GM19240 (cell line): ENCODE results near the gene CORO7.
"Not testable (repeated sequence)": the region's sequence is repeated elsewhere in the genome, so short reads cannot be mapped to it uniquely, and the experiment has no call there.

Source experiments
- DNase-seq: peaks from one replicate; pipeline ENCODE4 v3.0.0; 2011; ENCODE audit warnings: low spot score; ENCODE audit not compliant: insufficient read length

CORO7 gene

GRCh38 chr16:4402439-4403132, 13.8 kb downstream of the CORO7 start:
- DNase-seq: peak; percentile 92

GRCh38 chr16:4401510-4401909, 14.9 kb downstream of the CORO7 start:
- no peak for DNase-seq

GRCh38 chr16:4401094-4401501, 15.3 kb downstream of the CORO7 start:
- no peak for DNase-seq

GRCh38 chr16:4399001-4399730, 17.2 kb downstream of the CORO7 start:
- no peak for DNase-seq

- no peak for DNase-seq
Measured at GRCh38 chr16:4395055-4395726, 21.2 kb downstream of the CORO7 start.

- DNase-seq: not testable (repeated sequence)
Measured at GRCh38 chr16:4393850-4394249, 22.5 kb downstream of the CORO7 start.

GRCh38 chr16:4393240-4393600, 23.2 kb downstream of the CORO7 start:
- no peak for DNase-seq

- no peak for DNase-seq
Measured at GRCh38 chr16:4392382-4393239, 23.8 kb downstream of the CORO7 start.

- DNase-seq: no peak
Measured at GRCh38 chr16:4391631-4392381, 24.6 kb downstream of the CORO7 start.

- no peak for DNase-seq
Measured at GRCh38 chr16:4390266-4391260, 25.8 kb downstream of the CORO7 start.

GRCh38 chr16:4389051-4389955, 27.1 kb downstream of the CORO7 start:
- DNase-seq: no peak

- no peak for DNase-seq
Measured at GRCh38 chr16:4388271-4389021, 27.9 kb downstream of the CORO7 start.

- no peak for DNase-seq
Measured at GRCh38 chr16:4387781-4388180, 28.6 kb downstream of the CORO7 start.

GRCh38 chr16:4386951-4387565, 29.3 kb downstream of the CORO7 start:
- no peak for DNase-seq

- DNase-seq: no peak
Measured at GRCh38 chr16:4386451-4386805, 30.0 kb downstream of the CORO7 start.

- no peak for DNase-seq
Measured at GRCh38 chr16:4385789-4386450, 30.5 kb downstream of the CORO7 start.
